ENCODE results near the gene IDH3B. TPM values are rescaled to one million over a fixed set of nuclear protein-coding genes. Genes with fewer than 3 reads are reported as not detected.

IDH3B gene
- total RNA-seq, 1 experiment from 2014 or later, result 135 TPM

DNA sequence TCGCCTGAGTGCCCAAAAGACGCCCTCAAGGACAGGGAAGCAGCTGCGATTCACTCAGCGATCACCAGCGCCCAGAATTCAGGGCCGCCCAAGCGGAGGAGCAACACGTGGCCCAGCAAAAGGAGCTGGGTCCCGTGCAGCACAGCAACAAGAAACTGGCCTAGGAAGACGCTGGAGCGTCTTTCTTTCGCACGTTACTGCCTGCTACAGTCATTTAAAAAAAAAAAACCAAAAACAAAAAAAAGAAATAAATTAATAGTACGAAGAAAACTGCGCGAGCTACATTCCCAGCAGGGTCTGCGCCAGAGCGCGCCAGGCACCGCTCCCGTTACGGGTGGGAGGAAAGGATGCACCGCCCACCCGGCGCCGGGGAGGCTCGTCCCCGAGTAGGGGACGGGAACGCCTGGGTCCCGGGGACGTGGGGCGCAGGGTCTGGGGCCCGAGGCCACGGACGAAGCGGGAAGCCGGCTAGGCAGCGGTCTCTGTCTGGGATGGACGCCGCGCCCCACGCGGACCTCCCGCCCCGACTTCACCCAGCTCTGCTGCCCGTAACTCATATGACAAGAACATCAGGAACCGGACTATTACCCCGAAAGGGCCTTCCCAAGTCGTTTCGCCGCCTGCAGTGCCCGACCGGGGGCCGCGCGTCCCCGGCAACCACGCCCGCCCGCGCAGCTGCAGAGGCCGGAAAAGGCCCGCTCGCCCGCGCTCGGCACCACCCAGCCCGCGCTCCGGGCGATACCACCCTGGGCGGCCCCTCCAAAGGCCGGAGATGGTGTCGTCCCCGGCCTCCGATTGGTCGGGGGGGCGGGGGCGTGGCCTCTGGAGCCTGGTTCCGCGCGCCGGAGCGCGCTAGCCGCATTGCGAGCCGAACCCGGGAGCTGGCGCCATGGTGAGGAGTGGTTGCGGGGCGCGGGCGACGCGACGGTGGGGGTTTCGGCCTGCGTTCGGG is 12.0 kb downstream of the IDH3B start, which contains the start of gene NOP56:
NOP56 (plus strand) TSS at position 861 of the 952 bp plus-strand sequence; CDS start at position 890, 29 bp downstream.
- Histone ChIP-seq H3K9me3 (ENCODE audit: control insufficient read depth, insufficient read depth, low read depth, low read length) (no peaks in the 10 kb centered on the region), H3K27ac (ENCODE audit: low read length) (peak within 1 kb of the TSS; percentile 96), H3K4me3 (ENCODE audit: low read depth in 2 of 2, low read length in 2 of 2) (peak within 1 kb of the TSS; percentile 80 to 99), H3K27me3 (ENCODE audit: control insufficient read depth, insufficient read depth, low read length) (no peaks in the 10 kb centered on the region), H3K4me1 (ENCODE audit: control insufficient read depth, insufficient read depth, low read length) (peaks cover 16% of the 10 kb centered on the region), H3K36me3 (ENCODE audit: control insufficient read depth, insufficient read depth, low read length) (peaks cover 32% of the 10 kb centered on the region)
- in situ Hi-C loops (cut with HindIII; ENCODE audit: low pct_unique_long_range_greater_than_20kb, low sequenced_read_pairs), result no loop called here
- intact Hi-C loops (cut with micrococcal nuclease; ENCODE audit: unreplicated experiment), result no loop called here
- ChIA-PET POLR2A (interaction anchor here (0.5 to 1.2 kb wide), 7 partner anchors 8 to 209 kb away, joined by 3 to 8 read pairs (median 4); partner anchors contain the start of gene SNRPB), CTCF (interaction anchor here (0.6 kb wide), 1 partner anchor 444 kb away, joined by 4 read pairs; no protein-coding TSS in a partner anchor)
- TF ChIP-seq, protein P1, sequence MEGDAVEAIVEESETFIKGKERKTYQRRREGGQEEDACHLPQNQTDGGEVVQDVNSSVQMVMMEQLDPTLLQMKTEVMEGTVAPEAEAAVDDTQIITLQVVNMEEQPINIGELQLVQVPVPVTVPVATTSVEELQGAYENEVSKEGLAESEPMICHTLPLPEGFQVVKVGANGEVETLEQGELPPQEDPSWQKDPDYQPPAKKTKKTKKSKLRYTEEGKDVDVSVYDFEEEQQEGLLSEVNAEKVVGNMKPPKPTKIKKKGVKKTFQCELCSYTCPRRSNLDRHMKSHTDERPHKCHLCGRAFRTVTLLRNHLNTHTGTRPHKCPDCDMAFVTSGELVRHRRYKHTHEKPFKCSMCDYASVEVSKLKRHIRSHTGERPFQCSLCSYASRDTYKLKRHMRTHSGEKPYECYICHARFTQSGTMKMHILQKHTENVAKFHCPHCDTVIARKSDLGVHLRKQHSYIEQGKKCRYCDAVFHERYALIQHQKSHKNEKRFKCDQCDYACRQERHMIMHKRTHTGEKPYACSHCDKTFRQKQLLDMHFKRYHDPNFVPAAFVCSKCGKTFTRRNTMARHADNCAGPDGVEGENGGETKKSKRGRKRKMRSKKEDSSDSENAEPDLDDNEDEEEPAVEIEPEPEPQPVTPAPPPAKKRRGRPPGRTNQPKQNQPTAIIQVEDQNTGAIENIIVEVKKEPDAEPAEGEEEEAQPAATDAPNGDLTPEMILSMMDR (IDR thresholded peaks at IDR 0.05), result no peak
- TF ChIP-seq SIN3A (IDR thresholded peaks at IDR 0.05; ENCODE audit: borderline replicate concordance, insufficient read depth, low read depth, low read length) (peak; percentile 51; the same call in 1 of the 2 replicates), POLR2AphosphoS5 (IDR thresholded peaks at IDR 0.05; ENCODE audit: low read depth, low read length) (peak; percentile 97), TCF7L2 (IDR thresholded peaks at IDR 0.05; ENCODE audit: low read depth, low read length) (peak; percentile 89; the same call in 1 of the 2 replicates)
- TF ChIP-seq, protein P2, sequence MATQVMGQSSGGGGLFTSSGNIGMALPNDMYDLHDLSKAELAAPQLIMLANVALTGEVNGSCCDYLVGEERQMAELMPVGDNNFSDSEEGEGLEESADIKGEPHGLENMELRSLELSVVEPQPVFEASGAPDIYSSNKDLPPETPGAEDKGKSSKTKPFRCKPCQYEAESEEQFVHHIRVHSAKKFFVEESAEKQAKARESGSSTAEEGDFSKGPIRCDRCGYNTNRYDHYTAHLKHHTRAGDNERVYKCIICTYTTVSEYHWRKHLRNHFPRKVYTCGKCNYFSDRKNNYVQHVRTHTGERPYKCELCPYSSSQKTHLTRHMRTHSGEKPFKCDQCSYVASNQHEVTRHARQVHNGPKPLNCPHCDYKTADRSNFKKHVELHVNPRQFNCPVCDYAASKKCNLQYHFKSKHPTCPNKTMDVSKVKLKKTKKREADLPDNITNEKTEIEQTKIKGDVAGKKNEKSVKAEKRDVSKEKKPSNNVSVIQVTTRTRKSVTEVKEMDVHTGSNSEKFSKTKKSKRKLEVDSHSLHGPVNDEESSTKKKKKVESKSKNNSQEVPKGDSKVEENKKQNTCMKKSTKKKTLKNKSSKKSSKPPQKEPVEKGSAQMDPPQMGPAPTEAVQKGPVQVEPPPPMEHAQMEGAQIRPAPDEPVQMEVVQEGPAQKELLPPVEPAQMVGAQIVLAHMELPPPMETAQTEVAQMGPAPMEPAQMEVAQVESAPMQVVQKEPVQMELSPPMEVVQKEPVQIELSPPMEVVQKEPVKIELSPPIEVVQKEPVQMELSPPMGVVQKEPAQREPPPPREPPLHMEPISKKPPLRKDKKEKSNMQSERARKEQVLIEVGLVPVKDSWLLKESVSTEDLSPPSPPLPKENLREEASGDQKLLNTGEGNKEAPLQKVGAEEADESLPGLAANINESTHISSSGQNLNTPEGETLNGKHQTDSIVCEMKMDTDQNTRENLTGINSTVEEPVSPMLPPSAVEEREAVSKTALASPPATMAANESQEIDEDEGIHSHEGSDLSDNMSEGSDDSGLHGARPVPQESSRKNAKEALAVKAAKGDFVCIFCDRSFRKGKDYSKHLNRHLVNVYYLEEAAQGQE (IDR thresholded peaks at IDR 0.05; ENCODE audit: insufficient read depth in 1 of 2, low read depth in 2 of 2, low read length in 1 of 2), result peak; percentile 23 to 25; a peak in 2 of 4 replicates
- no peak for DNase-seq (ENCODE audit: low read depth, low spot score)
- ATAC-seq, result peak; percentile 96
- BruUV-seq (replicated peaks), result no TSS peak

- DNase-seq (ENCODE audit: low read depth, low spot score) (no peak), ATAC-seq (no peak)
- Histone ChIP-seq H3K27me3 (ENCODE audit: control insufficient read depth, insufficient read depth, low read length) (no peaks in the 10 kb centered on the region), H3K27ac (ENCODE audit: low read length) (no peak overlapping the region), H3K36me3 (ENCODE audit: control insufficient read depth, insufficient read depth, low read length) (no peaks in the 10 kb centered on the region), H3K4me1 (ENCODE audit: control insufficient read depth, insufficient read depth, low read length) (no peaks in the 10 kb centered on the region), H3K4me3 (ENCODE audit: low read depth in 2 of 2, low read length in 2 of 2) (no peak overlapping the region), H3K9me3 (ENCODE audit: control insufficient read depth, insufficient read depth, low read depth, low read length) (no peaks in the 10 kb centered on the region)
- ChIA-PET POLR2A (interaction anchor here (0.6 kb wide), 2 partner anchors 8 to 115 kb away, joined by 3 to 4 read pairs; no protein-coding TSS in a partner anchor), CTCF (no interaction called here)
- in situ Hi-C loops (cut with HindIII; ENCODE audit: low pct_unique_long_range_greater_than_20kb, low sequenced_read_pairs), result no loop called here
- BruUV-seq (replicated peaks), result no TSS peak
- intact Hi-C loops (cut with micrococcal nuclease; ENCODE audit: unreplicated experiment), result no loop called here
- TF ChIP-seq TCF7L2 (IDR thresholded peaks at IDR 0.05; ENCODE audit: low read depth, low read length) (no peak), POLR2AphosphoS5 (IDR thresholded peaks at IDR 0.05; ENCODE audit: low read depth, low read length) (no peak), SIN3A (IDR thresholded peaks at IDR 0.05; ENCODE audit: borderline replicate concordance, insufficient read depth, low read depth, low read length) (no peak)
- TF ChIP-seq, protein P2 (IDR thresholded peaks at IDR 0.05; ENCODE audit: insufficient read depth in 1 of 2, low read depth in 2 of 2, low read length in 1 of 2), result no peak
- TF ChIP-seq, protein P1 (IDR thresholded peaks at IDR 0.05), result no peak
These were observed 20.3 kb downstream of the IDH3B start for GRCh38 chr20:2643708-2644107.

All from Panc1 (cell line).